ENCODE results near the gene SLC6A1. TPM values are rescaled to one million over a fixed set of nuclear protein-coding genes. Genes with fewer than 3 reads are reported as not detected.

SLC6A1 gene
- total RNA-seq, 1 donor from 2014 or later, result under 0.01 TPM

DNA sequence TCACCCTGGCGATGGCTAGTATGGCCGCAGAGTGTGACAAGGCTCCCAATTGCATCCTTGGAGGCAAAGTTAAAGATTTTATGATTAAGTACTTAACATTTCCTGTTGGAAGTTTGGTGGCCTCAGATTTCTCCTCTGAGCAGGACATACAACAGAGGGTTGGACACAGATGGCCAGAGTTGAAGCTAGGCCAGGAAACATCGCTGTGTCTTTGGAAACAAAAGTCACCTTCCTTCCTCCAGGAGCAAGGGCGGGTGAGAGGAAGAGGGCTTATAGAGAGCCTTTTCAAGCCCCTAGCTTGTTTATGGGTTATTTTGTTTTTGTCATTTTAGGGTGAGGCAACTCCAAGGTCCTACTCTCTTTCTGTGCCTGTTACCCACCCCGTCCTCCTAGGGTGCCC, 24.2 kb downstream of the SLC6A1 start:
- no peak for DNase-seq (ENCODE audit: low read depth in 2 of 2)

DNA sequence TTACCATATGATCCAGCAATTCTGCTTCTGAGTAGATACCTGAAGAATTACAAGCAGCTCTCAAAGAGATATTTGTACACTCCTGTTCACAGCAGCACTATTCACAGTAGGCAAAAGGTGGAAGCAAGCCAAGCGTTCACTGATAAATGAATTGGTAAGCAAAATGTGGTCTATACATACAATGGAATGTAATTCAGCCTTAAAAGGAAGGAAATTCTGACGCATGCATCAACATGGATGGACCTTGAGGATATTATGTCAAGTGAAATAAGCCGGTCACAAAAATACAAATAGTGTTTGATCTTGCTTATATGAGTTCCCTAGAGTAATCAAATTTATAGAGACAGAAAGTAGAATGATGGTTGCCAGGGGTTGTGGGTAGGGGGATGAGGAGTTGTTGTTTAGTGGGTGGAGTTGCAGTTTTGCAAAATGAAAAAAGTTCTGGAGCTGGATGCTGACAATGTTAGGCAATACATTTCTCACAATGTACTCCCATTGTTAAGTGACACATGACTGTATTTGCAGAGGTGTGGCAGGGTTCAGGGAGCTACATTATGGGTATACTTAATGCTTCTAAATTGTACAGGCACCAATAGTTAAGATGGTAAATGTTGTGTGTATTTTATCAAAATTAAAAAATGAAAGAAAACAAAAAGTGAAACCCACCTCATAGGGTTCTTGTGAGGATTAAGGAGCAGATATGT, 26.7 kb downstream of the SLC6A1 start:
- peak; percentile 35 to 40 for DNase-seq (ENCODE audit: low read depth in 2 of 2)

DNA sequence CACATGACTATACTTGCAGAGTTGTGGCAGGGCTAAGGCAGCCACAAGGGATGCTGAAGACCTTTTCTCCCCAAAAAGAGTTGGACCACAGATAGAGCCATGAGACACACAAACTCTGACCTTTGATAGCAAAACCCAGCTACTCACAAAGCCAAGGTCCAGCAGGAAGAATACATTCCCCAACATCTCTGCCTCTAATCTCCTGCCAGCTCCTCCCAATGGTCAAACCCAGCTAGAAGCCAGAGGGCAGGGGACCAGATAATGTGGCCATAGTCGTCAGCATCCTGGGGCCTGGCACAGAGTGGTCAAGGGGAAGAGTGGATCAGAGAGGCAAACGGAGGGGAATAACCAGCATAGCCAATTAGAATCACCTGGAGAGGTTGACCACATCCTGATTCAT, 28.2 kb downstream of the SLC6A1 start:
- no peak for DNase-seq (ENCODE audit: low read depth in 2 of 2)

- DNase-seq (ENCODE audit: low read depth in 2 of 2), result no peak
These were observed 29.1 kb downstream of the SLC6A1 start for GRCh38 chr3:11021611-11022011.

- no peak for DNase-seq (ENCODE audit: low read depth in 2 of 2)
These were observed 29.6 kb downstream of the SLC6A1 start for GRCh38 chr3:11022115-11022514.

- no peak for DNase-seq (ENCODE audit: low read depth in 2 of 2)
These were observed 31.6 kb downstream of the SLC6A1 start for GRCh38 chr3:11024181-11024580.

GRCh38 chr3:11029948-11030347, 37.4 kb downstream of the SLC6A1 start:
- DNase-seq (ENCODE audit: low read depth in 2 of 2), result no peak

GRCh38 chr3:11033871-11034270, 41.3 kb downstream of the SLC6A1 start:
- DNase-seq (ENCODE audit: low read depth in 2 of 2), result no peak

DNA sequence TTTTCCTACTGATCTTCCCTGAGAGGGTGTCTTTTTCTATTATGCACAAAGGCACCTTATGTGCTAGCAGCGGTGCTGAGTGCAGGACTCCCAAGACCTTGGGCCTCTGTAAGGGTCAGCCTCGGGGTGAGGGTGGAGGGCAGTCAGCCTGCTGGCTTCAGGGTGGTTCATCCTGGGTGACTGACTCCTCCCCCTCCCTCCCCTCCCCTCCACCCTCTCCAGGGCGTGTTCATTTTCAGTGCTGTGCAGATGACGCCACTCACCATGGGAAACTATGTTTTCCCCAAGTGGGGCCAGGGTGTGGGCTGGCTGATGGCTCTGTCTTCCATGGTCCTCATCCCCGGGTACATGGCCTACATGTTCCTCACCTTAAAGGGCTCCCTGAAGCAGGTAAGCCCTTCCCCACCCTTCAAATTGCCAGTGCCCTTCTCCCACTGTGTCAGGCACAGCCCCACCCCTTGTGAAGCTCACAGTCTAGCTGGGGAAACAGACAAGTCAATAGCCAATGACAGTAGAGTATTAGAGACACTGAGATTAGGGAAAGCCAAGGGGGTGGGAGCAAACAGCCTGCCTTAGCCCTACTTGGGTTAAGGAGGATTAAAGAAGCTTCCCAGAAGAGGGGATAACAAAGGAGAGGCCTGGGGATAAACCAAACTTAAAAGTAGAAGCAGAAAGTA, 41.9 kb downstream of the SLC6A1 start:
- DNase-seq (ENCODE audit: low read depth in 2 of 2), result no peak

- no peak for DNase-seq (ENCODE audit: low read depth in 2 of 2)
These were observed 43.4 kb downstream of the SLC6A1 start for GRCh38 chr3:11035757-11036505.

DNA sequence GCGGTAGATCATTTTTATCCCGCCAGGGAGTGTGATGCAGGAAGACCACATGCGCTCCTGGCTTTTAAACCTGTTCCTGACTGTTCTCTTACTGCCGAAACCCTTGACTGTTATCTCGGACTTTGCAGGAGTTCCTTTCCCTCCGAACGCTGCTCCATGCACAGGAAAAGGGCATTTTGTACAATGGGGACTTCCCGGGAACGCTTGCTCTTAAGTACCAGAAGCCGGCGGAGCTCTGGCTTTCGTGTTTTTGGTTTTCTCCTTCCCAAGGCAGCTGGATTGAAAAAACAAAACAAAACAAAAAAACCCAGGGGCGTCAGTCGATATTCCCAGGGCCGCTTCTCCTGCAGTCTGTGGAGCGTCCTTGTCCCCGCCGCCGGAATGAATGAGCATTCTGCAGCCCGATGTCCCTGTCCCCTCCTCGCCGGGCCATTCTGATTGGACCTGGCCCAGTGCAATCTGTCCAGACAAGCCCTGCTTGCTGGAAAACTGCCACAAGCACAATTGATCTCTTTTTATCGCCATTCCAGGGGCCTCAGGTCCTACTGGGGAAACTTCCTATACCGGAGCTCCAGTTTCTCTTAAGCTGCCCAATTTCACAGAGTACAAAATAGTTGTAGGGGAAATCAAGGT, 44.8 kb downstream of the SLC6A1 start:
- DNase-seq (ENCODE audit: low read depth in 2 of 2), result no peak

DNA sequence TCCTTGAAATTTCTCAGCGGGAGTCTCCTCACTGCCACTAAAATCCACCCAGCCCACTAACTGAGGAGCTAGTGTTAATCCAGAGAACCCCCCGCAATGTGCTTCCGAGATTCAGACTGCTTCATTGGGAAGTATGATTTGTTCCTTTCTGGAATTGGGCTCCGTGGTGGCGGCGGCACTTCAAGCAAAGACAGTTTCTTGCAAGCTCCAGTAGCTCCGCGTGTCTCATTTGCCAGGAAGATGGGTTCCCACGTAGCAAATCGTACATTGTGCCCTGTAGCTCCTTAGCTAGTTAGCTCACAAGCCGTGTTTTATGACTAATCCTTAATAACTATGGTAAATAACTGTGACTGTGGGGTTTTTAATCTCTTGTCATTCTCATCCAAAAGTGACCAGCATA, 45.4 kb downstream of the SLC6A1 start:
- DNase-seq (ENCODE audit: low read depth in 2 of 2), result no peak

- DNase-seq (ENCODE audit: low read depth in 2 of 2), result no peak
These were observed 53.0 kb downstream of the SLC6A1 start for GRCh38 chr3:11045536-11045935.

GRCh38 chr3:11047500-11047899, 55.0 kb downstream of the SLC6A1 start:
- no peak for DNase-seq (ENCODE audit: low read depth in 2 of 2)

GRCh38 chr3:11050666-11051323, 58.2 kb downstream of the SLC6A1 start:
- no peak for DNase-seq (ENCODE audit: low read depth in 2 of 2)

DNA sequence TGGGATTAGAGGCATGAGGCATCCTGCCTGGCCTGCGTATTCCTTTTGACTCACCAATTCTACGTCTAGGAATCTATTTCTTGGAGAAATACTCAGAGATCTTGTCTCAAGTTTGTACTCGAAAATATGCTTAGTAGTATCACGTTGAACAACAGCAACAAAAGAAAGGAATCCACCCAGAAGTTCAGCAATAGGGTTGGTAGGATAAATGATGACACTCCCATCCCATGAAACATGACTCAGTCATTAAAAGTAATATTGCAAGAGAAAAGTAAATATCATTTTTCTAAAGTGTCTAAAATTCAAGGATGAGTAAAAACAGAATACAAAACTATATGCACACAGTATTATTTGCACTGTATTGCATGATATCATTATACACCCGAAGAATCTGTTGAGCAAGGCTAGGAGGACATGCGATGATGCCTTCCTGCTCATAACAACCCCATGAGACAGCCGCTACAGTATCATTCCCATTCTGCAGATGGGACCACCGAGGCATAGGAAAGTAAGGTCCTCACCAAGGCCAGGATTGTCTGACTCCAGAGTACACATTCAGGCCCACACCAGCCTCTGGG, 61.5 kb downstream of the SLC6A1 start:
- DNase-seq (ENCODE audit: low read depth in 2 of 2), result no peak

DNA sequence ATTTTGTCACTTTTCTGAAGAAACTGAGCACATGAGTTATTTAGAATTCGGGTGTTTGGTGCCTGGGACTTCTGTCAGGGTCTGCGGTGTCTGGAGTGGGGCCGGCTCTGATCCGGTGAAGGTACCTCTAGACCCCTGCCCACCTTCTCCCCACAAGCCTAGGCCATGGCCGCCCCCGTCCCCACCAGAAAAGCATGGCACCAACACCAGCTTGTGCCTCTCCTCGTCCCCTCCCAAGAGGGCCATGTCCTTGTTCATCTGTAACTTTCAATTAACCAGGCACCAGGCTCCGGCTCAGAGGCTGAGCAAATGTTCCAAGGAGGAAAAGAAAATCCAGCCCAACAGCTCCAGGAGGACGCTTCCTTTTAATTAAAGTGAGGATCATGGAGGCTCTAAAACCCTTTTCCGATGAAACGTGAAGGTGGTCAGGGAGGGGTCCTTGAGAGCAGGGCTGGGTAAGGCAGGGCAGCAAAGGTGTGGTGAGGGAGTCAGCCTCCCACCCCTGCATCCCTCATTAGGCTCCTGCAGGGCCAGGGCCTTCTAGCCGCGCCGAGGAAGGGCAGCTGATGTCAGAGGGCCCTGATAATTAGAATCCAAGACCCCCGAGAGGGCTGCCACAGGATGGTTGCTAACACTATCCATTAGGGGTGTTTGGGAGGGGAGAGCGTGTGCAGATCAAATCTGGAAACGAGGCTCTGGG, 62.3 kb downstream of the SLC6A1 start:
- DNase-seq (ENCODE audit: low read depth in 2 of 2), result no peak

- DNase-seq (ENCODE audit: low read depth in 2 of 2), result no peak
These were observed 62.9 kb downstream of the SLC6A1 start for GRCh38 chr3:11055496-11055895.

- DNase-seq (ENCODE audit: low read depth in 2 of 2), result no peak
These were observed 64.0 kb downstream of the SLC6A1 start for GRCh38 chr3:11056531-11057050.

DNA sequence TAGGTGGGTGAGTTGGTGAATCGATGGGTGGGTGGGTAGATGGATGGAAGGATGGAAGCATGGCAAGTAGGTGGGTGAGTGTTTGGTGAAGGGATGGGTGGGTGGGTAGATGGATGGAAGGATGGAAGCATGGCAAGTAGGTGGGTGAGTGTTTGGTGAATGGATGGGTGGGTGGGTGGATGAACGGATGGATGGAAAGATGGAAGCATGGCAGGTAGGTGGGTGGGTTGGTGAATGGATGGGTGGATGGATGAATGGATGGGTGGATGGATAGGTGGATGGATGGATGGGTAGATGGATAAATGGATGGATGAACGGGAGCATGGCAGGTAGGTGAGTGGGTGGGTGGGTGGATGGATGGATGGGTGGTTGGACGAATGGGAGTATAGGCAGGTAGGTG, 65.1 kb downstream of the SLC6A1 start:
- DNase-seq (ENCODE audit: low read depth in 2 of 2), result no peak

Measured in lung microvascular endothelial cell (primary cell).